Measurements from ENCODE around the gene XDH. TPM values are rescaled to one million over a fixed set of nuclear protein-coding genes. Genes with fewer than 3 reads are reported as not detected.

XDH gene
- total RNA-seq, 4 donors from 2014 or later: 25.9 to 57.9 (median 37.2) TPM

- intact Hi-C loops (cut with DNase I; ENCODE audit: low total_unique reads): no loop called here
- in situ Hi-C loops (cut with MboI; ENCODE audit: low pct_ligation_motif_present in 1 of 4, low pct_unique_long_range_greater_than_20kb in 1 of 4, low sequenced_read_pairs in 3 of 4): loop anchor here in 3 of 4 donors (10.0 to 25.0 kb wide), 4 partner anchors 83 to 1140 kb away; no protein-coding TSS in a partner anchor
- H3K27me3 ChIP-seq: no peaks in the 10 kb centered on the region
These were observed 87.0 kb downstream of the XDH start for GRCh38 chr2:31327505-31327904.

GRCh38 chr2:31324016-31324633 is 90.4 kb downstream of the XDH start:
- in situ Hi-C loops (cut with MboI; ENCODE audit: low pct_ligation_motif_present in 1 of 4, low pct_unique_long_range_greater_than_20kb in 1 of 4, low sequenced_read_pairs in 3 of 4) (loop anchor here in 1 of 4 donors (10.0 kb wide), 1 partner anchor 79 kb away; no protein-coding TSS in a partner anchor), intact Hi-C loops (cut with DNase I; ENCODE audit: low total_unique reads) (no loop called here)
- no peak for TF ChIP-seq POLR2AphosphoS5 (IDR thresholded peaks at IDR 0.05)
- no peak for TF ChIP-seq EP300 (IDR thresholded peaks at IDR 0.05; ENCODE audit: low read depth)
- TF ChIP-seq CTCF (IDR thresholded peaks at IDR 0.05): no peak
- no peak for TF ChIP-seq POLR2A (IDR thresholded peaks at IDR 0.05)
- H3K27ac ChIP-seq: no peak overlapping the region
- peaks cover 0 to 23% (median 7%) of the 10 kb centered on the region in 4 donors for H3K4me1 ChIP-seq
- peak overlapping the region in 1 of 4 donors; percentile 11 for H3K4me3 ChIP-seq
- 27 to 47% methylated on average over 5 of the region's 5 CpGs for WGBS, 2 donors (ENCODE audit: low coverage in 1 of 2)
- no peaks in the 10 kb centered on the region for H3K36me3 ChIP-seq
- DNase-seq: no peak
- no peaks in the 10 kb centered on the region for H3K27me3 ChIP-seq
- H3K9me3 ChIP-seq: no peaks in the 10 kb centered on the region

More at GRCh38 chr2:31327505-31327904, 87.0 kb downstream of the XDH start:
- WGBS, 2 donors (ENCODE audit: low coverage in 1 of 2): 100% methylated on average over 1 of the region's 1 CpG
- no peak for DNase-seq
- TF ChIP-seq EP300 (IDR thresholded peaks at IDR 0.05; ENCODE audit: low read depth): no peak
- no peaks in the 10 kb centered on the region for H3K9me3 ChIP-seq
- peaks cover 0 to 18% (median 3%) of the 10 kb centered on the region in 4 donors for H3K4me1 ChIP-seq
- no peaks in the 10 kb centered on the region for H3K36me3 ChIP-seq
- H3K27ac ChIP-seq: no peak overlapping the region
- no peak overlapping the region for H3K4me3 ChIP-seq

GRCh38 chr2:31322371-31322770 is 92.2 kb downstream of the XDH start:
- WGBS, 2 donors (ENCODE audit: low coverage in 1 of 2): 83 to 84% methylated on average over 1 of the region's 1 CpG
- Histone ChIP-seq H3K4me1 (peaks cover 0 to 33% (median 7%) of the 10 kb centered on the region in 4 donors), H3K9me3 (no peaks in the 10 kb centered on the region), H3K27me3 (no peaks in the 10 kb centered on the region), H3K36me3 (no peaks in the 10 kb centered on the region), H3K4me3 (no peak overlapping the region), H3K27ac (no peak overlapping the region)
- in situ Hi-C loops (cut with MboI; ENCODE audit: low pct_ligation_motif_present in 1 of 4, low pct_unique_long_range_greater_than_20kb in 1 of 4, low sequenced_read_pairs in 3 of 4) (loop anchor here in 1 of 4 donors (10.0 kb wide), 1 partner anchor 78 kb away; no protein-coding TSS in a partner anchor), intact Hi-C loops (cut with DNase I; ENCODE audit: low total_unique reads) (no loop called here)
- DNase-seq: no peak
- TF ChIP-seq POLR2A (IDR thresholded peaks at IDR 0.05): no peak
- no peak for TF ChIP-seq POLR2AphosphoS5 (IDR thresholded peaks at IDR 0.05)
- no peak for TF ChIP-seq EP300 (IDR thresholded peaks at IDR 0.05; ENCODE audit: low read depth)
- TF ChIP-seq CTCF (IDR thresholded peaks at IDR 0.05): no peak

GRCh38 chr2:31319406-31320175 is 95.0 kb downstream of the XDH start:
- H3K27me3 ChIP-seq: no peaks in the 10 kb centered on the region
- peak overlapping the region; percentile 63 to 73 (median 64) for H3K27ac ChIP-seq
- H3K9me3 ChIP-seq: no peaks in the 10 kb centered on the region
- intact Hi-C loops (cut with DNase I; ENCODE audit: low total_unique reads): no loop called here
- H3K36me3 ChIP-seq: no peaks in the 10 kb centered on the region
- H3K4me3 ChIP-seq: no peak overlapping the region
- in situ Hi-C loops (cut with MboI; ENCODE audit: low pct_ligation_motif_present in 1 of 4, low pct_unique_long_range_greater_than_20kb in 1 of 4, low sequenced_read_pairs in 3 of 4): loop anchor here in 1 of 4 donors (10.0 kb wide), 1 partner anchor 75 kb away; no protein-coding TSS in a partner anchor
- peaks cover 0 to 28% (median 7%) of the 10 kb centered on the region in 4 donors for H3K4me1 ChIP-seq
- TF ChIP-seq POLR2A (IDR thresholded peaks at IDR 0.05): no peak
- peak in 1 of 3 donors; percentile 6 for TF ChIP-seq POLR2AphosphoS5 (IDR thresholded peaks at IDR 0.05)
- TF ChIP-seq CTCF (IDR thresholded peaks at IDR 0.05): no peak
- no peak for TF ChIP-seq EP300 (IDR thresholded peaks at IDR 0.05; ENCODE audit: low read depth)
- WGBS, 2 donors (ENCODE audit: low coverage in 1 of 2): 48 to 50% methylated on average over 4 to 6 of the region's 6 CpGs
- DNase-seq: peak; percentile 51
